Kidney tubule cell (primary cell): ENCODE data around the gene MYO1D.
"Not testable (repeated sequence)": the region's sequence is repeated elsewhere in the genome, so short reads cannot be mapped to it uniquely, and the experiment has no call there.

Source experiments
- DNase-seq: peaks from one replicate; pipeline ENCODE4 v3.0.0-alpha.2; 2018; ENCODE audit warnings: low spot score

MYO1D gene

DNA sequence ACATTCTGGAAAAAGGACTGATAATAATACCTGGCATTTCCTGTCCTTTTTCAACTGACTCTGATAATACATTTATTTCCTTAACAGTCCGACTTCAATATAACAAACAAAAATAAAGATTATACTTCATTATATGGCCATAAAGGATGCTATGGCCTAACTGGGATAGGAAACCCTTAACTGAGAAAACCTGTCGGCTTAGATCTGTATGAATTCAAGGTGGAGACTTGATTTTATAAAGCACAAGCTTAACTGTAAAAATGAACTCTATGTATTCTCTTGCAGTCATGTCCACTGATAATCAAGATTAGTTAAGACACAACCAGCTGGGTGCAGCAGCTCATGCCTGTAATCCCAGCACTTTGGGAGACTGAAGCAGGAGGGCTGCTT is 102.2 kb downstream of the MYO1D start:
- DNase-seq, result no peak

DNA sequence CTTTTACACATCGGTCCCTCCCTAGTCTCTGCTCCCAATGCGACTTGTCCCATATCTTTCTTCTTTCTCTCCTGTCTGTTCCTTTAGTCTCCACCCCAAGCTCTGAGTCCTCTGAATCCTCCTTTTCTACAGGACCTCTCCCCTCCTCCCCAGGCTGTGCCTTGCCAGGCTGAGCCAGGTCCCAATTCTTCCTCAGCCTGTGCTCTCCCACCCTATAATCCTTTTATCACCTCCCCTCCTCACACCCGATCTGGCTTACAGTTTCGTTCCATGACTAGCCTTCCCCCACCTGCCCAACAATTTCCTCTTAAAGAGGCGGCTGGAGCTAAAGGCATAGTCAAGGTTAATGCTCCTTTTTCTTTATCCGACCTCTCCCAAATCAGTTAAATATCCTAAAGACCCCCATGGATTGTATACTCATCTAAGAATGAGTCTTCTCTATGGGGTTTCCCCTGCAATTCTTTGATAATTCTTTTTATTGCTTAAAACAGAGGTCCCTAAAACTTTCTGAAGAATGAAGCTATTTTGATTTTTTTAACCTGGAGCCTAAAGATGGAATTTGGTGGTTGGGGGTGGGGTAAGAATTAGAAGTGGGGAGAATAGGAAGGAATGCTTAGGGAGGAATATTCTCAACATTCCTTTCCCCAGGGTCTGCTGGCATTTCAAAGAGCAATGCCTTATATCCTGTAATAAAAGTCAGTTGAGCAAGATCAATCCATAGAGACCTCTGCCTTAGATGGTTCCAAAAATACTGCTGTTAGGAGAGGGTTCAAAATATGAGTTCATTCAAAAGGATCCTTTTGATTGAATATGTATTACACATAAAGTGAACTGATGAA is 102.8 kb downstream of the MYO1D start:
- DNase-seq, result no peak

DNA sequence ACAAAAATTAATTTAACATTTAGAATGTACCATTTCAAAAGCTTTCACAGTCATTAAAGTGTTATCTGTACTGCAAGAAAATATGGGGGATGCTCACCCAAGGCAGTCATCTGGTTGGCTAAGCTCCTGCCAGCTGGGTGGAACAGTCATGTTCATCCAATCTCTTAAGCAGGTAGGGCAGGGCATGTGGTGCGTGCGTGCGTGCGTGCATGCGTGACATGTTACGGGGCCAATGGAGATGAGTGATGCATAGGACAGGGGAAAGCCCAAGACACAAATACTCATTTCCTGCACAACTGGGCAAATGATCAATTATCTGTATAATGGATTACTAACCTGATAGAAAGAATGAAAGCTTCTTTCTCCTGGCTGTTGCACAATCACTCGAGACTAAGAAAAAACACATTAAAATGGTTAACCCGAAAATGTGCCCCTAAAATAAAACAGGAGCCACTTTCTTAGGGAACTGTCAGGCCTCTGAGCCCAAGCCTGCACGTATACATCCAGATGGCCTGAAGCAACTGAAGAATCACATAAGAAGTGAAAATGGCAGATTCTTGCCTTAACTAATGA is 104.4 kb downstream of the MYO1D start:
- peak; percentile 98 for DNase-seq

DNA sequence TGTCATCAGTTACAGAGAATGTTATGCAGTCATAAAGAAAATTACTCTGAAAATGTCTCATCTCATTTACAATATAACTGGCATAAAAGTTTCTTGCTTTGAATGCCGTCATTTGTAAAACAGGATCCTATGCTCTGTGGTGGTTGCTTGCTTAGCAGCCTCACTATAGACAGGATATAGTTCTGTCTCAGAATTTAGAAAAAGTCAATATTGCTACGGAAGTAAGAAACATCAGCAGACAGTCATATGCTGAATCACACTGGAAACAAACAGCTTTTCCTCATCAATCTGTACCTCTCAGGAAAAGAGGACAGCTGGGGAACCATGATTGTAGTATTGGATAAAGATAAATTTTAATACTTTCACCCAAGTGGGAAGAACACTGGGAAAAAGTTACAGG is 105.5 kb downstream of the MYO1D start:
- DNase-seq, result peak; percentile 30

DNA sequence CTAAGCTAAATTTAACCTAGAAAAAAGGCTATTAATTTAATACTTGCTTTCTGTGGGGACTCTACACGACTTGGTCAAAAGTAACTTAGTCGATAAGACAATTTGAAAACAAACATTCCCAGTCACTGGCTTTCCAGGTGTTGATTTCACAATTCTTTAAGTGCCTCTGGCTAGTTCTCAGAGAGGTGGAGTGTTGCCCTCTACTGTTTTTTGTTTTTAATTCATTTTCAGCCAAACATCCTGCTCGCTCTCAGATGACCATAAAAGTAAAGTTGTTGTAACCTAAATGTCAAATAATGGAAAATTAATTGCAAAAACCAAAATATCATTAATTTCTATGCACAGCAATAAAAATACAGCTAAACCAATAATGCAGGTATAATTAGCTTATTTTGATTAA is 107.1 kb downstream of the MYO1D start:
- DNase-seq, result no peak

DNA sequence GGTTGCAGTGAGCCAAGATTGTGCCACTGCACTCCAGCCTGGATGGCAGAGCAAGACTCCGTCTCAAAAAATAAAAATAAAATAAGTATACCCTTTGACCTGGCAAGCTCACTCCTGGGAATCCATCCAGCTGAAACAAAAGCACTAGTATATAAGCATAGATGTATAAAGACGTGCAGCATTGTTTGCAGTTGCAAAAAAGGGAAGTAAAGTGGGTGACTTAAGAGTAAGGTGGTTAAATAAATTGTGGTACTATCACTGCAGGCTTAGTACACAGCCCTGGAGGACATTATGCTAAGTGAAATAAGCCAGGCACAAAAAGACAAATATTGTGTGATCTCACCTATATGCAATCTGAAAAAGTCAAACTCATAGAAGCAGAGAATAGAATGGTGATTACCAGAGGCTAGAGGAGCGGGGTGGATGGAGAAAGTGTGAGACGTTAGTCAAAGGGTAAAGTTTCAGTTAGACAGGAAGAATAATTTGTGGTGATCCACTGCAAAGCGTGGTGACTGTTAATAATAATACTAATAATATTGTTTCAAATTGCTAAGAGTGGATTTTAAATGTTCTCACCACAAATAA is 113.0 kb downstream of the MYO1D start:
- DNase-seq, result no peak

DNA sequence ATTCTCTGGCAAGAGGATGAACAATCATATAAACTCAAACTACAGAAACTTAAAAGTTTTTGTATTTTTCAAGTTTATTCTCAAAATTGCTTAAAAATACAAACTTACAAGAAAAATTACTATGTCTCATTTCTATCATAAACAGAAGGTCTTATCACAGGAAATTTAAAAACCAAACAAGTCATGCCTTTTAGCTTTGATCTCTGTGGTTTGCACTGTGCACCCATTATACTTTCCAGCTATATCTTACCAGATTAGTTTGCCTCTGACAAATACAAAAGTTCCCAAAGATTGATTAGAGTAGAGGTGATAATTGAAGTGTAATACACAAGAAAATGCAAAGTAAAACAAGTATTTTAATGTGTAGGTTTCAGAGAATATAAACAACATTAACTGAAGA is 117.4 kb downstream of the MYO1D start:
- DNase-seq, result no peak

DNA sequence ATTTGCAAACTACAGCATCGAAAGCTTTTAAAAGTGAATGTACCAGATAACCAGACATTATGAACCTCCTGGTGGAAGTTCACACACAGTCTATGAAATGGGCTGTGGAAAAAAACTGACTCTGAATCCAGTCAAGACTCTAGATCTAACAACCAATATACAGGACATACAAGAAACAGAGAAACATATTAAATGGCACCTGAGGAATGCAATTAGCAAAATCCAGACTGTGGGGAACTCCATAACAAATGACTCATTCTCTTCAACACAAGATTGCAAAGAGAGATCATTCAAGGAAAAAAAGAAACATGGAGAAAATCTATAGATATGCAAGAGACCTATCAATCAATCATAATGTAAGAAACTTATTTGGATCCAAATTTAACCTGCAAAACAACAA is 119.0 kb downstream of the MYO1D start:
- peak; percentile 51 for DNase-seq

DNA sequence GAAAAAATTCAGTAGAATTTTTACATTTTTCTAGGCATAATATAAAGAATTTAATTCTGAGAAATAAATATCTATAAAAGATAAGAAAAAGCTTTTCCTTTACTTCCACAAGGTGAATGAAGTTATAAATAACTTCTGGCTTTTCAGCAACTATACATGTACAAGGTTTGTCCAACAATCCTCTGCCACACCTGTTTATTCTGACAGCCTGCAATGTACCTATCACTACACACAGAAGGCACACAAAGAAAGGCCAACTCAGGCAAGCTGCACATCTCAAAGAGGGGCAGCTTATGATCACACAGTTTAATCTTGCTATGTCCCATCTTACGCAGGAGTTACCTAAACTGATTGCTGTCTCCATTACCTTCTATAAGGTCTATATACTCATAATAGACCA is 120.2 kb downstream of the MYO1D start:
- no peak for DNase-seq

DNA sequence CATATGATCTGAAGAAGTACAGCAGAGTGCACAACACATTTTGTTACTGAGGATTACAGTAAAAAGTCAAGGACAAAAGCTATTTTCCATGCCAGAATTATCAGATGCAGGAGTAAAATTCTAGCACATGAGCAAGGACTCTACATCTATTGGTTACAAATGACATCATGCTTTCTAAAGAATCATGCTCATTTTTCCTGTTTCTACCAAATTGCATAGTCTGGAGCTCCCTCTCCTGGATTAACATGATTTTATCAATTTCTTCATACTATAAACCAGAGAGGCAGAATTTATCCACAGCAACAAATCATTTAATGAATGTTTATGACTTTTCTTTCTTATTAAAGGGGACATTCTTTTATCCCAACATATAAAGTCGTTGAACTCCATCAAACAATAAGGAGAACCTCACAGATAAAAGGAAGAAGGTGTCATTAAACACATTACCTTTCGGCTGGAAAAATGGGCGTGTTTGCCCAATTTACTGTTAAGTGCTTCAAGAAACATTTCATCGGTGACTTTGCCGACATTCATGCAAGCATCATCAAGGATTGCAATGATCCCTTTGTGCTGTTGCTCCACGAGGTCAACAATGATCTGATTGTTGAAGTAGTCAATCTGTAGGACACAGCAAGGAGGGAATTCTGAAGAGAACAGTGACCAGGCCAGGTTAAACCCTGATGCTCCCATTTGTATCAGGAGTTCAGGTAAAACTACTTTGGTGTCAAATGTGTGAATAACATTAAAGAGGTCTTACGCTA is 121.7 kb downstream of the MYO1D start:
- peak; percentile 65 for DNase-seq

DNA sequence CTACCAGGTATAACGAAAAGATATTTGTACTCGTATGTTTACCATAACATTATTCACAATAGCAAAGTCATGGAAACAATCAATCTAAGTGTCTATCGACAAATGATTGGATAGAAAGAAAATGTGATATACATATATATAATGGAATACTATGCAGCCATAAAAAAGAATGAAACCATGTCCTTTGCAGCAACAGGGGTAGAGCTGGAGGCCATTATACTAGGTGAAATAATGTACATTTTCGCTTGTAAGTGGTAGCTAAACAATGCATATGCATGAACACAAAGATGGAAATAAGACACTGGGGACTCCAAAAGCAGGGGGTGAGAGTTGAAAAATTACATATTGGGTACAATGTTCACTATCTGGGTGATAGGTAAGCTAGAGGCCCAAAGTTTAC is 124.0 kb downstream of the MYO1D start:
- DNase-seq, result no peak

DNA sequence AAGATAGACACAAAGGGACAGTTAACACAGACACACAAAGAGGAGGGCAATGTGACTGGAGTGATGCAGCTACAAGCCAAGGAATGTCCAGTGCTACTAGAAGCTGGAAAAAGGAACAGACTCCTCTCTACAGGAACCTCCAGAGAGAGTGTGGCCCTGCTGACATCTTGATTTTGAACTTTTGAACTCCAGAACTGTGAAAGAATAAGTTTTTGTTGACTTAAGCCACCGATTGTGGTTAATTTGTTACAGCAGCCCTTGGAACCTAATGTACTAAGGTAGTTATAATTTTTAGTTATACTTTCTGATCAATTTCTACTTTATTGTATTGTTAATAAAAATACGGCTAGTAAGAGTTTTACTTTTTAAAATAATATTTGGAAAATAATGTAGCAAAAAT is 129.1 kb downstream of the MYO1D start:
- DNase-seq, result no peak

DNA sequence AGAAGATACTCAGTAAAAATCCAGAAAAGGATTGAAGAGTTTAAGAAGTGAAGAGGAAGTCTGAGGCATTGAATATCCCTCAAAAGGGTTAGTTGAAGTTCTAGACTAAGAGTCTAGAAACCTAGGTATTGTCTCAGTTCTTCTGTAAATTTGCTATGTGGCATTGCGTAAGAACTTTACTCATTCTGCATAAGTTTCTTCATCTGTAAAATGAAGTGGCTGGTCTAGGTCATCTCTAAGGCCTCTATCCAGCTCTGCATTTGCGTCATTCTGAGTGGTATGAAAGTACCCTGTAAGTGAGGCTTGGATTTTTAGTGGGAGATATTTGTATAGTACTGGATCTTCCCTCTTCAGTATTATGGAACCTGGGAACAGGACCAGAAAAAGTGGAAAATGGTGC is 130.2 kb downstream of the MYO1D start:
- no peak for DNase-seq

DNA sequence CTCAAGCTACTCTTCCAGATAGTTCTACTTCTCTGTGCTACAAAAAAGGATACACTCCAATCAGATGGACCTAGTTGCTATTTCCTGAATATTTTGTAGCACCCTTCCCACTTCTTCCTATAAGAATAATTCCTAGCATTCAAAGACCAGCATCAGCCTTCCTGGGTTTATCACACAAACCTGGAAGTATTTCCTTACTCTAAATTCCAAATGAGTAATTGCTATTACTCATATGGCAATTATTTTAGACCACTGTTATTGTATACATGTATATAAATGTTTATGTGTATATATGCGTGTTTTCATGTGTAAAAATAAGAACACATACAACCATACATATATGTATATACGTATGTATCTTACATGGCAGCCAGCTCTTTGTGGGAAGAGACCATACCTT is 130.6 kb downstream of the MYO1D start:
- no peak for DNase-seq

DNA sequence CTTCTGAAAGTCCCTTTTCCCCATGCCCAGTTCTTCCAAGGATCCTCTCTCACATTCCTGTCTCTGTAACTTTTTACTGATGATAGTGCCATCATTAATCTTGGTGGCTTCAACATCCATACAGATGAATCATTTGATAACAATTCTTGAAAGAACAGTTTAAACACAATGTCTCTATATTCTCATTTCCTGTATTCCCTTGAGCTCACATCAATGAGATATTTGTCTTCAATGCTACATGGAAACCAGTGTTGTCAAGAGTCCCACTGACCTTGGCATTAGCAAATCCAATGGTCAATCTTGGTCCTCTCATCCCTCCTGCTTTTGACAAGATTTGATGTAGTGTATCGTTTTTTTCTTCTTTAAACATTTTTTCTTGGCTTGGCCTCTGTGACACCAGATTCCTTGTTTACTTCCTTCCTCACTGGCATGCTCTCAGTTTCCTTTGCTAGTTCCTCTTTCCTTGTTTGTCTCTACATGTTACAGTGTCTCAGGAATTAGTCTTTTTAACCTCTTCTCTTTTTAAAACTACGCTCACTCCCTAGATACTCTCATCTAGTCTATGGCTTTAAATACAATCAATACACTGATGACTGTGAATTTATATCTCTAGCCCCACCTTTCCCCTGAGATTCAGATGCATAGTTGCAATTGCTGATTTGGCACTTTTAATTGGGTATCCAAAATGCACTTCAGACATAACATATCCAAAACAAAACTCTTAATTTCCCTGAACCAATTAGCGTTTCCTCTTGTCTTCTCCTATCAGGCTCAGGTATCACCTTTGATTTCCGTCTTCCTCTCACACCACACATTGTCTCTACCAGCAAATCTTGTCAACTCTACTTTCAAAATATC is 134.0 kb downstream of the MYO1D start:
- DNase-seq, result peak; percentile 40

DNA sequence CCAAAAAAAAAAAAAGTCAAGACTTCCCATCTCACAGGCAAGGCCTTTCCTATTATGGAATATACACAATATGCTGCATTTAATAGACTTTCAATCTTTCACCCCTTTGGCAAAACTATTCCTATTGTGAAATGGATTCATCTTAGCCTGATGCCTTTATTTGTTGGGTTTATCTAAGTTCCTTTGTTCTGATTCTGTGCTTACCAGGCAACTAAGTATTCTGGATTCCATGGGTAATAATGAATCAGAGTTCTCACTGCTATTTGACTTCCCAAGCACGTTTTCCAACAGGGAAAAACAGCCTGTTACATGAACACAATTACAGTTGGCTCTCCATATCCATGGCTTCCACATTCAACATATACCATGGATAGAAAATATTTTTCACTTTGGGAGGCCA is 135.5 kb downstream of the MYO1D start:
- DNase-seq, result no peak

DNA sequence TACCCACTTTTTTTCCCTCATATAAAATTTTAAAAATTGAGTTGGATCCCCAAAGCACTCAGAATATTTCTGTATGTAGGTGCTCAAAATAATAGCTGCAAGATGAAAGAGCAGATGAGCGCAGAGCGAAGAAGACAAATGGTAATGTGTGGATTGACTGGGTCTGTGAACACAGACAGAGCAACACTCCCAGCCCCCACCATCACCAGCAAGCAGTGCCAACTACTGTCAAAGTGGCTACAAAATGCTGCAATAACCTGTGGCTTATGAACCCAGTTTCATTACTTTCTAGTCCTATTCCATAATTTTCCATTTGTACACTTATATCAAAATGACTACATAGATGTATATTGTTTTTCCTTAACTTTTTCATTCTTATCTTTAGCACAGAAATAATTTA is 137.2 kb downstream of the MYO1D start:
- no peak for DNase-seq

DNA sequence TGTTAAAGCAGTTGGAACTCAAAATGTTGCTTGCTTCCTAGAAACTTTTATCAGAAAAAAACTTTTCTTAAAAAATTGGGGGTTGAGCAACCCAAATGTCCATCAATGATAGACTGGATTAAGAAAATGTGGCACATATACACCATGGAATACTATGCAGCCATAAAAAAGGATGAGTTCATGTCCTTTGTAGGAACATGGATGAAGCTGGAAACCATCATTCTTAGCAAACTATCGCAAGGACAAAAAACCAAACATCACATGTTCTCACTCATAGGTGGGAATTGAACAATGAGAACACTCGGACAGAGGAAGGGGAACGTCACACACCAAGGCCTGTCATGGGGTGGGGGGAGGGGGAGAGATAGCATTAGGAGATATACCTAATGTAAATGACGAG is 137.8 kb downstream of the MYO1D start:
- not testable (repeated sequence) for DNase-seq

DNA sequence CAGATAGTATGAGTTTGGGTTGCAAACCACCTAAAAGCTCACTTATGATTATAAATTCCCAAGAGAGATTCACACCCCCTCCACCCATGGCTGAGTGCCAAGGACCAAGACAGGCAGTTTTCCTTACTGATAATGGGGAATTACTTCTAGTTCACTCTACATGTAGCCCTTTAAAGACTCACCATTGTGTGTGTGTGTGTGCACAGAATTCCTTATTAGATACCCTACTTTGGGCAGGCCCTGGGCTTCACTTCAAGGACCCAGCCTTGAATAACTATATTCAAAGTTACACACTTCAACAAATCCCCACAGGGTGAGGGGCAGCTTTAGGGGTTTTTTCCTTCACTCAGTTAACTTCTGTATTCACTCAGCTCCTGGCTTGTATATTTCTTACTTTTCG is 143.5 kb downstream of the MYO1D start:
- no peak for DNase-seq

DNA sequence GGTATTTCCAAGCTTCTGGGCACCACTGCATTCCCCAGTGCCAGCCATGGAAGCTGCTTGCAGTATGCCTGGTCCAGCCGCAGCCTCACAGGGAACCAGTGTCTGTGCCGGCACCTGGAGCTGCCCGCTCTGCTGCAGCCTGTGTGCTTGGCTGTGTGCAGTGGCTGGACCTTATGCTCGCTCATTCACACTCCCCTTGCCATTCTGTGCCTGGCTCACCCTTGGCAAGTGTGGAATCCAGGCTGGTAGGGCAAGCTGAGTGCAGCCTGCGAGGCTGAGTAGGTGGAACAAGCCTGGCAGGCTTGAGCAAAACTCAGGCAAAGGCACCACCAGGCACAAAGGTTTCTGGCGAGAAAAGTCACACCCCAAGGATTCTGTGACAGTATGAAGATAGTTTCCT is 144.0 kb downstream of the MYO1D start:
- no peak for DNase-seq

DNA sequence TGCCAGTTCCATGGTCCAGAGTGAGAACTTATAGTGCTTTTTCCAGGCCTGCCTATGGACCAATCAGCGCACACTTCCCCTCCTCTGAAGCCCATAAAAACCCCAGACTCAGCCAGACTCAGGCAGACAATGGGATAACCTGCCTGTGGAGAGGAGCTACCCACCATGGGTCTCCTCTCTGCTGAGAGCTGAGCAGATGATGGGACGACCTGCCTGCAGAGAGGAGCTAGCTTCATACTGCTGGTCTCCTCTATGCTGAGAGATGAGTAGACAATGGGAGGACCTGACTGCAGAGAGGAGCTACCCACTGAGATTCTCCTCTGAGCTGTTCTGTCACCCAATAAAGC is 144.7 kb downstream of the MYO1D start:
- DNase-seq, result no peak
